Renal pelvis (tissue), 4 donors: ENCODE results near the gene SLAMF7. TPM values are rescaled to one million over a fixed set of nuclear protein-coding genes. Genes with fewer than 3 reads are reported as not detected.

Source experiments
- DNase-seq: peaks from one replicate; pipeline ENCODE4 v3.0.0-alpha.2; 2013
- polyA plus RNA-seq, 3 donors: library from polyadenylated mRNA; unstranded; fragments of 120-200 nt; gene quantifications; one replicate each; pipeline ENCODE4 v1.2.1, GENCODE V29; 2013; ENCODE audit not compliant: insufficient read length in 3 of 3

Gene SLAMF7
- polyA plus RNA-seq, 3 donors = 0.30 to 0.43 (median 0.36) TPM

DNA sequence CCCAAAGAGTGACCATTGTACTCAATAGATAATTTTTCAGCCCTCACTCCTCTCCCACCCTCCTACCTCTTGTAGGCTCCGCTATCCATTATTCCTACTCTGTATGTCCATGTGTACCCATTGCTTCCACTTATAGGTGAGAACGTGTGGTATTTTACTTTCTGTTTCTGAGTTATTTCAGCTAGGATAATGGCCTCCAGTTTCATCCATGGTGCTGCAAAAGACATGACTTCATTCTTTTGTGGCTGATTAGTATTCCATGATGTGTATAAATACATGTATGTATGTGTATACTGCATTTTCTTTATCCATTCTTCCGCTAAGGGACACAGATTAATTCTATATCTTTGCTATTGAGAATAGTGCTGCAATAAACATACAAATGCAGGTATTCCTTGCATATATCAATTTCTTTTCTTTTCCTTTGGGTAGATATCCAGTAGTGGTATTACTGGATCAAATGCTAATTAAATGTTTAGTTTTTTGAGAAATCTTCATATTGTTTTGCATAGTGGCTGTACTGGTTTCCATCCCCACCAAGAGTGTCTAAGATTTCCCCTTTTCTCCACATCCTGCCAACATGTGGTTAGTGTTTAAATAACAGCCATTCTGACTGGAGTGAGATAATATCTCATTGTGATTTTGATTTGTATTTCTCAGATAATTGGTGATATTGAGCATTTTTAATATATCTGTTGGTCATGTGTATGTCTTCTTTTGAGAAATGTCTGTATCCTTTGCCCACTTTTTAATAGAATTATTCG is 61.8 kb downstream of the SLAMF7 start:
- DNase-seq = no peak

DNA sequence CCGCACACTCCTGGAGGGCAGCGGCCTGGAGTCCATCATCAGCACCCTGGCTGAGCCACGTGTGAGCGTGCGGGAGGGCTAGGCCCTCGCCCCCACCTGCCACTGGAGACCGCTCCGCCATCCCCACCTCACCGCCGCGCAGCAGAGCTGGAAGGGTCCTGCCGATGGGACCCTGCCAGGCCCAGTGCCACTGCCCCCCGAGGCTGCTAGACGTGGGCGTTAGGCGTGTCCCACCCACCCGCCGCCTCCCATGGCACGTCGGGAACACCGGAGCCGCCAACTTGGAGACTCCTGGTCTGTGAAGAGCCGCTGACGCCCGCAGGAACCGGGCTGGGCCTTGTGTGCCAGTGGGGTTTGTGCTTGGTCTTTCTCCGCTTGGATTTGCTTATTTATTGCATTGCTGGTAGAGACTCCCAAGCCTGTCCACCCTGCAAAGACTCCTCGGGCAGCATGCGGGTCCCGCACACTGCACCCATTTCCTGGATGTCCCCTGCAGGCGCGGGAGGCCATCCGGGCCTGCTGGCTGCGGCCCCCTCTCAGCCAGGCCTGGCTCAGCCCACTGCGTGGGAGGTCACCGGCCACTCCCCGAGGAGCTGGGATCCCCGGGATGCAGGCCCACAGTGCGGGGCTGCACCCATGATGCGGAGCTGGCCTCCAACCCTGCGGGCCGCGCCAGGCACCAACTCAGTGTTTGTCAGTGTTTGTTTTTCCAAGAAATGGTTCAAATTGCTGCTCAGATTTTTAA is 63.0 kb downstream of the SLAMF7 start:
- no peak for DNase-seq

Other genes starting within 250 kb of the SLAMF7 start
- under 1 TPM; 0.09 to 0.30 (median 0.17) TPM for gene SLAMF6, start 216.0 kb upstream of the SLAMF7 start, polyA plus RNA-seq
- gene CD84, start 159.8 kb upstream of the SLAMF7 start, polyA plus RNA-seq = 1 to 10 TPM in 2 of 3 donors, under 1 TPM in 1; 0.98 to 1.1 (median 1.0) TPM
- under 1 TPM in 2 of 3 donors, not detected in 1; 0.13 TPM for gene SLAMF1, start 92.2 kb upstream of the SLAMF7 start, polyA plus RNA-seq
- gene CD48, start 27.4 kb upstream of the SLAMF7 start, polyA plus RNA-seq = 1 to 10 TPM; 1.3 to 1.5 (median 1.5) TPM
- under 1 TPM; 0.07 to 0.20 (median 0.14) TPM for gene LY9, start 56.9 kb downstream of the SLAMF7 start, polyA plus RNA-seq
- gene CD244, start 123.6 kb downstream of the SLAMF7 start, polyA plus RNA-seq = under 1 TPM; 0.22 to 0.43 (median 0.23) TPM
- 1 to 10 TPM; 1.4 to 5.1 (median 2.7) TPM for gene ITLN1, start 145.9 kb downstream of the SLAMF7 start, polyA plus RNA-seq
- under 1 TPM in 1 of 3 donors, not detected in 2; 0.10 TPM for gene ITLN2, start 215.6 kb downstream of the SLAMF7 start, polyA plus RNA-seq